ENCODE measurements around the gene PKMYT1. TPM values are rescaled to one million over a fixed set of nuclear protein-coding genes. Genes with fewer than 3 reads are reported as not detected.

PKMYT1 gene
- total RNA-seq, 1 donor from 2014 or later: not detected

DNA sequence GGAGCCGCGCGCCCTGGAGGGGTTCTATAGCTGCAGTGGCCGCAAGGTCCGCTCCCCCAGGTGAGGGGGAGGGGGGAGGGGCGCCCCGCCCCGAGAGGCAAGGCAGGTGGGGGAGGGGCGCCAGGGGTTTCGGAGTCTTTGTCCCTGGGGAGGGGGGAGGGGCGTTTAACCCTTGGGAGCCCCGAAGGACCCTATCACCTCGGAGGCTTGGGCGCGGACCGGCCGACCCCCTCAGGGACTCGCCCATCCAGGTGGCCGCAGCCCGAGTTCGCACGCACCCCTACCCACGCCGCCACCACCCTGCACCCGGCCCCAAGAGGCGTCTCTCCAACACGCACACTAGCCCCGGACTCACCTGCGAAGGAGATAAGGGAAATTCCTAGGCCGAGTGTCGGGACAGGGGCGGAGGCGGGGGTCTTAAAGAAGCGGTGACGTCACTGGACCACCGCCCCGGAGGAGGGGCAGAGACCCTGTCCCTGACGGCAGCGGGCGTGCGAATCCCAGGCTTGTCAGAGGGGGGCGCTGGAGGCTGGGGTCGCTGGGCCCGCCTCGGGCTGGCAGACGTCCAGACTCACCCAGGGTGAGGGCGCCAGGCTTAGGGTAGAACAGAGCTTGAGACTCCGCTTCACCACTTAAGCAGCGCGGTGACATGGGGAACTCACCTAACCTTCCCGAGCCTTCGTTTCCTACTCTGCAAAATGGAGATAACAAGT lies 37.7 kb upstream of the PKMYT1 start, which contains the start of gene CLDN6:
CLDN6 (minus strand) TSS at position 390 of the 713 bp plus-strand sequence. CDS start 2,162 bp downstream, outside the sequence.
- peaks cover 14% of the 10 kb centered on the region for H3K27me3 ChIP-seq
- H3K4me3 ChIP-seq: no peak within 1 kb of the TSS
- H3K9me3 ChIP-seq: no peaks in the 10 kb centered on the region
- TF ChIP-seq CTCF (IDR thresholded peaks at IDR 0.05): no peak
- H3K27ac ChIP-seq: no peak within 1 kb of the TSS
- no peak for DNase-seq (ENCODE audit: low spot score in 2 of 2)
- H3K36me3 ChIP-seq: no peaks in the 10 kb centered on the region
- intact Hi-C loops (cut with DNase I): no loop called here
- H3K4me1 ChIP-seq: peaks cover 5 to 17% of the 10 kb centered on the region in 2 donors

DNA sequence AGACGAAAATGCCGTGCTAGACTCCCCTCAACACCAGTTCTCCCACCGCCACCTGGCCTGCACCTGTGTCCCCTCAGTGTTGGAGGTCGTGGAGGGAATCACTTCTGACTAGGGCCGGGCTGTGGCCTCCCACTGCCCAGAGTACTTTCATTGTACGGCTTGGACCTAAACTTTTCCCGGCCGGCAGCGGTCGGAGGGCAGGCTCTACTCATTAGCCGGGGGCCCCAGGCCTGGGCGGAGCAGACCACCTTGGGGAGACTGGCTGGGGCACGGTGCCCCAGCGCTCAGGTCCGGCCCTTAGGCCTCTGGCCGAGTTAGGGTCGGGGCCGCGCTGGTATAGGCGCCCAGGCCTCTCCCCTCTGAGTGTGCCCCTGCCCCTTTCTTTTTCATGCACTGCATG lies 37.1 kb upstream of the PKMYT1 start:
- DNase-seq (ENCODE audit: low spot score in 2 of 2): no peak
- no peak for TF ChIP-seq CTCF (IDR thresholded peaks at IDR 0.05)
- Histone ChIP-seq H3K4me1 (peaks cover 0 to 13% of the 10 kb centered on the region in 2 donors), H3K36me3 (no peaks in the 10 kb centered on the region), H3K9me3 (no peaks in the 10 kb centered on the region), H3K27ac (no peak overlapping the region), H3K27me3 (peaks cover 20% of the 10 kb centered on the region), H3K4me3 (no peak overlapping the region)
- intact Hi-C loops (cut with DNase I): no loop called here

- TF ChIP-seq CTCF (IDR thresholded peaks at IDR 0.05): no peak
- peaks cover 0 to 9% of the 10 kb centered on the region in 2 donors for H3K4me1 ChIP-seq
- H3K4me3 ChIP-seq: no peak overlapping the region
- DNase-seq (ENCODE audit: low spot score in 2 of 2): no peak
- peaks cover 23% of the 10 kb centered on the region for H3K27me3 ChIP-seq
- H3K9me3 ChIP-seq: no peaks in the 10 kb centered on the region
- intact Hi-C loops (cut with DNase I): no loop called here
- no peak overlapping the region for H3K27ac ChIP-seq
- H3K36me3 ChIP-seq: no peaks in the 10 kb centered on the region
Measured at GRCh38 chr16:3015865-3016521, 35.7 kb upstream of the PKMYT1 start.

GRCh38 chr16:3014971-3015370 lies 34.7 kb upstream of the PKMYT1 start:
- Histone ChIP-seq H3K27ac (no peak overlapping the region), H3K4me3 (no peak overlapping the region), H3K27me3 (peaks cover 23% of the 10 kb centered on the region), H3K36me3 (no peaks in the 10 kb centered on the region), H3K4me1 (peaks cover 0 to 8% of the 10 kb centered on the region in 2 donors), H3K9me3 (no peaks in the 10 kb centered on the region)
- no peak for TF ChIP-seq CTCF (IDR thresholded peaks at IDR 0.05)
- no peak for DNase-seq (ENCODE audit: low spot score in 2 of 2)
- intact Hi-C loops (cut with DNase I): no loop called here

DNA sequence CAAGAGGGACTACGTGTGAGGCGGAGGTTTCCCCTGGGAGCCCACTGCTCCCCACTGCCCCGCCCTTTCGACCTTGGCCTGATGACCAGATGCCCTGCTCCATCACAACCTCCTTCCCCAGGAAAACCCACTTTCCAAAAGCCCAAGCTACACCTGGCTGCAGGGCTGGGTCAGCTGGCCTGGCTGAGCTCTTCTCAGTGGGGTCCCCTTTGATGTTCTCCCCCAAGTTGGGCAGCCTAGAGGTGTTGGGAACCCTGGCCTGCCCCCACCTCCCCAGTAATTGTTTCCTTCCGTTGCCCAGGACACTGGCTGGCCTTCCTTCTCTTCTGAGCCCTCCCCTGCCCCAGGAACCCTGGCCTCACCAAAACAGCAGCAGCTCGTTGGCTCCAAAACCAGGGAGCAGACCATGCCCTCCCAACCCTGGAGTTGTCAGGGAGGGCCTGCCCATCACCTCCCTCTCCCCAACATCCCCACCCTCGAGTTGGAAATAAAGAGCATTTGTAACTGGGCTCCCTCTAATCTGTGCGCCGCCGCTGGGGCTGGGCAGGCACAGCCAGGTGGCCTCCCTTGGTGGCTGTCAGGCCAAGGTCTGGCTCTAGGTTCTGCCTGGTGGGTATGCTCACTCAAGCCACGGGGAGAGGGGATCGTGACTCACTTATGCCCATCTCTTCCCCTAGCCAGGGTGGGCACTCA lies 33.9 kb upstream of the PKMYT1 start:
- Histone ChIP-seq H3K9me3 (no peaks in the 10 kb centered on the region), H3K4me1 (peaks cover 0 to 5% of the 10 kb centered on the region in 2 donors), H3K4me3 (no peak overlapping the region), H3K27ac (no peak overlapping the region), H3K36me3 (no peaks in the 10 kb centered on the region), H3K27me3 (peaks cover 23% of the 10 kb centered on the region)
- DNase-seq (ENCODE audit: low spot score in 2 of 2): no peak
- no peak for TF ChIP-seq CTCF (IDR thresholded peaks at IDR 0.05)
- intact Hi-C loops (cut with DNase I): no loop called here
